ENCODE results near the gene AHRR. TPM values are rescaled to one million over a fixed set of nuclear protein-coding genes. Genes with fewer than 3 reads are reported as not detected.
A peak's percentile ranks its signal among the peaks of the same experiment; 100 is the strongest.

The AHRR gene
- total and polyA plus RNA-seq, 2 donors (not counting 1 experiment from before 2014, with no cell fraction given), result 11.3 to 26.4 TPM

GRCh38 chr5:318931-319601 lies 2.4 kb upstream of the AHRR start:
- Histone ChIP-seq H3K4me2 (ENCODE audit: extremely low read depth, insufficient read depth, low read length) (no peak overlapping the region), H3K27ac (ENCODE audit: insufficient read depth, low read length) (no peak overlapping the region), H2AFZ (ENCODE audit: low read length) (no peak overlapping the region), H3K36me3 (ENCODE audit: control insufficient read depth, insufficient read depth, low read length) (peaks cover 9% of the 10 kb centered on the region), H3K9ac (ENCODE audit: insufficient read depth, low read length) (no peak overlapping the region), H3K79me2 (ENCODE audit: control insufficient read depth, insufficient read depth, low read length) (peaks cover 24% of the 10 kb centered on the region), H3K4me3 (replicated peaks in 1 of 4; ENCODE audit: control extremely low read depth in 1 of 4, insufficient read depth in 1 of 4, low read depth in 3 of 4, low read length in 4 of 4) (no peak overlapping the region), H4K20me1 (ENCODE audit: control insufficient read depth, extremely low read depth, insufficient read depth, low read length) (no peaks in the 10 kb centered on the region), H3K9me3 (ENCODE audit: control insufficient read depth, insufficient read depth, low read depth, low read length) (no peaks in the 10 kb centered on the region), H3K27me3 (ENCODE audit: control insufficient read depth, insufficient read depth, low read length) (no peaks in the 10 kb centered on the region), H3K4me1 (ENCODE audit: control insufficient read depth, extremely low read depth, insufficient read depth, low read length) (peaks cover 12% of the 10 kb centered on the region)
- no peak for DNase-seq (ENCODE audit: low read depth in 2 of 2)
- TF ChIP-seq EZH2 (IDR thresholded peaks at IDR 0.05; ENCODE audit: low read length, missing control alignments), result no peak
- TF ChIP-seq CTCF (conservative IDR thresholded peaks at IDR 0.05 in 1 of 2, IDR thresholded peaks at IDR 0.05 in 1 of 2; ENCODE audit: low read depth in 1 of 2, low read length in 2 of 2), result no peak

GRCh38 chr5:320524-321229 lies 837 bp upstream of the AHRR start:
- Histone ChIP-seq H3K4me1 (ENCODE audit: control insufficient read depth, extremely low read depth, insufficient read depth, low read length) (peaks cover 12% of the 10 kb centered on the region), H2AFZ (ENCODE audit: low read length) (peak overlapping the region; percentile 53), H3K9me3 (ENCODE audit: control insufficient read depth, insufficient read depth, low read depth, low read length) (no peaks in the 10 kb centered on the region), H3K9ac (ENCODE audit: insufficient read depth, low read length) (peak overlapping the region; percentile 75), H3K27me3 (ENCODE audit: control insufficient read depth, insufficient read depth, low read length) (no peaks in the 10 kb centered on the region), H3K36me3 (ENCODE audit: control insufficient read depth, insufficient read depth, low read length) (peaks cover 5% of the 10 kb centered on the region), H3K4me2 (ENCODE audit: extremely low read depth, insufficient read depth, low read length) (peak overlapping the region; percentile 92), H4K20me1 (ENCODE audit: control insufficient read depth, extremely low read depth, insufficient read depth, low read length) (no peaks in the 10 kb centered on the region), H3K27ac (ENCODE audit: insufficient read depth, low read length) (peak overlapping the region; percentile 80), H3K79me2 (ENCODE audit: control insufficient read depth, insufficient read depth, low read length) (peaks cover 37% of the 10 kb centered on the region), H3K4me3 (replicated peaks in 1 of 4; ENCODE audit: control extremely low read depth in 1 of 4, insufficient read depth in 1 of 4, low read depth in 3 of 4, low read length in 4 of 4) (peak overlapping the region; percentile 47 to 86 (median 74))
- no peak for TF ChIP-seq CTCF (conservative IDR thresholded peaks at IDR 0.05 in 1 of 2, IDR thresholded peaks at IDR 0.05 in 1 of 2; ENCODE audit: low read depth in 1 of 2, low read length in 2 of 2)
- no peak for TF ChIP-seq EZH2 (IDR thresholded peaks at IDR 0.05; ENCODE audit: low read length, missing control alignments)
- no peak for DNase-seq (ENCODE audit: low read depth in 2 of 2)

- H3K4me2 ChIP-seq (ENCODE audit: extremely low read depth, insufficient read depth, low read length), result peak overlapping the region; percentile 64
- H3K4me1 ChIP-seq (ENCODE audit: control insufficient read depth, extremely low read depth, insufficient read depth, low read length), result peaks cover 12% of the 10 kb centered on the region
- peaks cover 7% of the 10 kb centered on the region for H3K36me3 ChIP-seq (ENCODE audit: control insufficient read depth, insufficient read depth, low read length)
- H2AFZ ChIP-seq (ENCODE audit: low read length), result no peak overlapping the region
- H3K9ac ChIP-seq (ENCODE audit: insufficient read depth, low read length), result peak overlapping the region; percentile 90
- TF ChIP-seq EZH2 (IDR thresholded peaks at IDR 0.05; ENCODE audit: low read length, missing control alignments) (no peak), CTCF (conservative IDR thresholded peaks at IDR 0.05 in 1 of 2, IDR thresholded peaks at IDR 0.05 in 1 of 2; ENCODE audit: low read depth in 1 of 2, low read length in 2 of 2) (no peak)
- no peaks in the 10 kb centered on the region for H4K20me1 ChIP-seq (ENCODE audit: control insufficient read depth, extremely low read depth, insufficient read depth, low read length)
- peak overlapping the region; percentile 62 for H3K27ac ChIP-seq (ENCODE audit: insufficient read depth, low read length)
- H3K9me3 ChIP-seq (ENCODE audit: control insufficient read depth, insufficient read depth, low read depth, low read length), result no peaks in the 10 kb centered on the region
- H3K27me3 ChIP-seq (ENCODE audit: control insufficient read depth, insufficient read depth, low read length), result no peaks in the 10 kb centered on the region
- DNase-seq (ENCODE audit: low read depth in 2 of 2), result no peak
- peak overlapping the region; percentile 55 to 76 (median 66) for H3K4me3 ChIP-seq (replicated peaks in 1 of 4; ENCODE audit: control extremely low read depth in 1 of 4, insufficient read depth in 1 of 4, low read depth in 3 of 4, low read length in 4 of 4)
- peaks cover 46% of the 10 kb centered on the region for H3K79me2 ChIP-seq (ENCODE audit: control insufficient read depth, insufficient read depth, low read length)
Measured at GRCh38 chr5:321726-322251, 275 bp downstream of the AHRR start.

All from fibroblast of lung (primary cell).